COLO668 (cell line): ENCODE measurements around the gene EML4.

ENCODE experiments used
- DNase-seq: peaks from one replicate; lab custom pipeline; 2025; ENCODE audit not compliant: unreplicated experiment; lab: John Stamatoyannopoulos, UW

EML4 gene

DNA sequence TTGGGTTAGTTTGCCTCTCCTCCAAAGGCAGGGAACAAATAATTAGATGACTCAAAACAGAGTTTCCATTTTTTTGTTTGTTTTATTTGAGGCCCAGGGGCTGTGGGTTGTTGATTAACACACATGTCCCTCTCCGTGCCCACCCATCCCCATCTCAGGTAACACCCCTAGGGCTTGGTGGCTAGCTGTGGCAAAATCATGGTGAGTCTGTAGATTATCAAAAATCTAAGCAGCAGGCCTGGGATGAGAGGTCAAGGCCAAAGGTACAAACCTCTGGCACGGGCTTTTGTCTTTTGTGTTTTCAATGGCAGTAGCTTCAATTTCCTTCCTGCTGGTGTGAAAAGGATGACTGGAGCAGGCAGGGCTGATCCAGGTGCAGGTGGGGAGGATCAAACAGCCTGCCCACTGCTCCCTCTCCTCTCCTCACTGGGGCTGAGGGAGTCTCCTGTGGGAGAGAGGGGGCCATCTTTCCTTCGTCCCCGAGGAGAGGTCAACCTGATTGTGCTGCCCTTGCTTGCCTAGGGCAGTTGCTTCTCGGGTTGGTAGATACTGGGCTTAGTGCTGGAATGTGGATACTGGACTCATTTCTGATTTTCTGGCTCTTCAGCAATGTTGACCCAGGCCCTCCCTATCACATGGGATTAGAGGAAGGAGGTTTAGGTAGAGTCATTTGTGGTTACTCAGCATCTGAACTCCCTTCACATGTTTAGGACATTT is 31.9 kb upstream of the EML4 start:
- DNase-seq, result no peak

DNA sequence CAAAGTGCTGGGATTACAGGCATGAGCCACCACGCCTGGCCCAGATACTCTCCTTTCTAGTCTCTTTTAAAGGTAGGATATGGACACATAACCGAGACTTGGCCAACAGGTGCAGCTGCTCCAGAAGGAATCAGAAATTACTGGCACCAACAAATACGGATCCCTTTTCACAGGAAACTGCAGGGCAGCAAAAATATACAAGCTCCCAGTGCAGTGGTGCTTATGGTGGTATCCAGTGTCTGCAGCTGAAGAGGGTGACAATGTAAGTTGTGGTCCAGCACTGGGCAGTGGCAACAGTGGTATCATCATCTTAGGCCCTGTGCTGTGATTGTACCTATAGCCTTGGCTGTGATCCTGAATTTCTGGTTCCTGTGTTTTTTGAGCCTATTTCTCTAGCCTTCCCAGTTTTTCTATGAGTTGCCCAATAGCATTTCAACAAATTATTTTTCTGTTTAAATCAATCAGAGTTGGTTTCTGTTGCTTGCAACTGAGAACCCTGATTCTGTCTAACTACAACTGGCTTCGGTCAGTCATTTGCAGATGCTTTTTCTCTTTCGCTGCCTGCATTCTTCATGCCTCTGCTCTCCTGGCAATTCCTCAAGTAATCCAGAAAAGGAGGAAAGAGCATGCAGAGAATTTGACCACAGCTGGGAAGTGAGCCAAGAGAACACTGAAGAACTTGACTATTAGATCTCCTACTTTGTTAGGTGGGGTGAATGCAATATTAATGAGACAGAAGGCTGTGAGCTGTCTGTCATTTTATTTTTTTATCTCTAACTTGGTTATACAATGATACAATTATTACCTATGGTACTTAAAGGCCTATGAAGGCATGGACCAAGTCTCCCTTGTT is 30.8 kb upstream of the EML4 start:
- no peak for DNase-seq

GRCh38 chr2:42139101-42139500 is 30.1 kb upstream of the EML4 start:
- no peak for DNase-seq

DNA sequence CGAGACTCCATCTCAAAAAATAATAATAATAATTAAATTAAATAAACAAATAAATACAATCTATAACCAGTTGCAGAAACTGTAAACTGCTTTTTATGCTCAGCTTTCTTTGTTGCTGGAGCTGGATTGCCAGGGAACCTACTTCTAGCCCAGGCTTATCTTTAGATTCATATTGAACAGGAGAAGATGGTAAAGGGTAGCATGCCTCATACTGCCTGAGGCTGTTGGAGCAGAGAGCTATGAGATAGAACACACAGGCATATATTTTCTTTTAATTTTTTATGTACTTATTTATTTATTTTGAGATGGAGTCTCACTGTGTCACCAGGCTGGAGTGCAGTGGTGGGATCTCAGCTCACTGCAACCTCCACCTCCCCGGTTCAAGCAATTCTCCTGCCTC is 28.7 kb upstream of the EML4 start:
- DNase-seq, result no peak

DNA sequence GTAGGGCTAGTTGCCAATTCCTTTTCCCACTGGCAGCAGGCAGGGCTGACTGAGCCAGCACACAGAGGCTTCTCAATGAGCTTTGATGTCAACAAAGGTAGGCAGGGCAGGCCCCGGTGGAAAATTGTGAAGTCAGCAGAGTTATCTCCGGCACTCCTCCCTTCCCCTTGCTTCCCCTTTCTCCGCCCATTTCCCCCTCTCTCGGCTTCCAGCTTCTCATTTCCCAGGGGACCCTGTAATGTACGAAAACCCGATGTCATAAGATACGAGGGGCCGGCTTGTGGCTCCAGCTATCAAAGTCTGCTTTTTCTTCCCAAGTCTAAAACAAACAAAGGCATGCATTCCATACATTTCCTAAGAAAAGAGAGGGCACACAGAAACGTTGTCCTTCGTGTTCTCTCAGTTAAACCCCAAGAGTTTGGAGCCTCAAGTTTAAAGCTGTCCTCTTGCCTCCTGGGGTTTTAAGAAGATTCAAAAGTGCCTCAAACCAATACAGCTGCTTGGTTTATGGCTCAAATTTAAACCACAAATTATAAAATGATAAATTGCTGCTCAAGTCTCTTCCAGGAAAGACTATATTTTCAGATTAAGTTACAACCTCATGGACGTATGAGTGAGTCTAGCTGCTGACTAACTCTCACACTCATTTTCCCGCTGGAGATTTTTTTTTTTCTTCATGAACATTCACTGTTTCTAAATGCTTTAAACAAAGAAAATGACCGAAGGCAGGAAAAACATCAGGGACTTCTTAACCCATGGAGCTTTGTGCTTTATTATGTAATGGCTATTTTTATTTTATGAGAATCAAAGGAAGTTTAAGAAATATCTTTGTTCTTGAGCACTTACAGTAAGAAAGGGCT is 27.2 kb upstream of the EML4 start:
- no peak for DNase-seq

DNA sequence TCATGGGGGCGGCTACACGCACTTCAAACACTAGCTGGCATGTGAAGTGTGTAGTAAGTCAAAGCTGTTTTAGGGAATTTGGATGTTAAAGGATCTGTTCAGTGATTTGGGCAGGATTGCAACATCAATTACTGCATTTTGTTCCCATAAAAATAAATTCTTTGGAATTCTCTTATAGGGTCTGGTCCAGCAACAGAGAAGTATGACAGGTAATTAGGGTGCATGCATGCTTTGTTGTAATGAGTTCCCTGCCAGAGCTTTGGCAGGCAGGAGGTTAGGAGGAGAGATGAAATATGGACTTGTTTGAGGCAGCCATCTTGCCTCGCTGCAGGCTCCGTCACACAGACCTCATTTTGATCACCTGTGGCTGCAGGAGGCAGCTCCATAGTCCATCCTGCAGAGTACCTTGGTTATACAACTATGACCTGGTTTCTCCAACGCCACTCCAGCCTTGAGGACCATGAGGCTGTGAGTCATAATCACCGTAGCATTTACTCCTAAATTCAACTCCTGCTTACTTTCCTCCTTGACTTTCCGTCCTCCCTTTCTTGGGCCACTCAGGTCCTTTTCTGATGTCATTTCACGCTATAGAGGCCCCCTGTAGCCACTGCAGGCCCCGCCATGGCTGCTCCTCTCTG is 26.5 kb upstream of the EML4 start:
- DNase-seq, result no peak

GRCh38 chr2:42147641-42148274 is 21.4 kb upstream of the EML4 start:
- no peak for DNase-seq

DNA sequence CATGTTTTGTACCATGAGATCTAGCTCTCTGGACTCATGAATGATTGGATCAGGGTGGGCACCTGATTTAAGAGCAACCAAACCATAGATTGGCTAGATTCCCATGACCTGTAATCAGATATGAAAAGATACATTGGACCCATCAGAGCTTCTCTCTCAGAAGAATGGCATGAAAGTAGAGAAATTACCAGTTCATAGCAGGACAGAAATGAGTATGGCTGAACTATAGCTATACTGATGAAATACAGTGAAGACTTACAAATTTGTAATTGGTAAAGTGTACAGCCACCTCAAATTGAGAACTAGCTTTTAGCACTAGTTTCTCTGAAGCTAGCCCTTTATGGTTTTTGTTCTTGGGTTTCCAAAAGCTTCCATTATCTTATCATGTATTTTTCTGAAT is 19.0 kb upstream of the EML4 start:
- no peak for DNase-seq

DNA sequence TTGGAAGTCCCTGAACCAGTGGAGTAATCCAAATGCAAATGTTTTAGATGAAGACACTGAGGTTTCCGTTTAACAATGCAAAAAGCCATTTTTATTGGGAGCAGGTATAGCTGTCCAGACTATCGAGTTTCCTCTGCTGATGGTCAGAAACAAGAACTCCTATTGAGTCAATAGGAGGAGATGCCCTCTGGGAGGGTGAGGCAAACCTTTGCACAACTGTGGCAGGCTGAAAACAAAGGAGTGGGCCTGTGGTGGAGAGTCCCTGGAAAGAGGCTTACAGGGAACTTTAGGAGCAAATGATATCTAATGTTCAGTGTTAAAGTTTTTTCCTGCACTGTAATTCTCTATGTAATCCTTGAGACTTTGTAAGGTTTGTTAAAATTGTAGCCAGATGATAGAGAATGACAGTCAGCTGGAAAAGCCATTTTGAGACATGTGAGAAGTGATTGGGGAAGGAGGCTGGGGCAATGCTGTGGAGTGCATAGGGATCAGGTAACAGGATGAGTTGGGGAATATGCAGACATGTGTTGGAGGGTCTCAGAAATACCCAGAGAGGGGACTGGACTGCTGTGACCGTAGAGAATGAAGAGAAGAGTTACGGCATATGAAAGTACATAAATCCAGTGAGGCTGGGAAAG is 15.1 kb upstream of the EML4 start:
- no peak for DNase-seq

DNA sequence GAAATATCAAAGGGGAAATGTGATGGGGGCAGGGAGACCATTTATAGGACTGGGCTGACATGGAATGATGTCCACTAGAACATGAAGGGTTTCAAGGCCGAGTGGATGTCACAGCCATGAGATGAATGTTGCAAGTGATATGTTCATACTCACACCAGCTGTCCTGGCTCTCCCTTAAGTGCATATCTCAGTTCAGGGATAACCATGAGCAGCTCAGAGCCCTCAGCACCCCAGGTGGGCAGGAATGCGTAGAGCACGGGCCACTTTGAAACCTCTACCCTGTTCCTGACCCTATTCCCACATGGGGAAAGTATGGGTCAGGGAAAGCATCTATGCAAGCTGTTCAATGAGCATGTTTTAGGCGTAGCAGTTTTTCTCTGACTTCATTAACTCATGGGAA is 12.4 kb upstream of the EML4 start:
- DNase-seq, result no peak

- DNase-seq, result no peak
Observed at GRCh38 chr2:42161444-42161843, 7.7 kb upstream of the EML4 start.

DNA sequence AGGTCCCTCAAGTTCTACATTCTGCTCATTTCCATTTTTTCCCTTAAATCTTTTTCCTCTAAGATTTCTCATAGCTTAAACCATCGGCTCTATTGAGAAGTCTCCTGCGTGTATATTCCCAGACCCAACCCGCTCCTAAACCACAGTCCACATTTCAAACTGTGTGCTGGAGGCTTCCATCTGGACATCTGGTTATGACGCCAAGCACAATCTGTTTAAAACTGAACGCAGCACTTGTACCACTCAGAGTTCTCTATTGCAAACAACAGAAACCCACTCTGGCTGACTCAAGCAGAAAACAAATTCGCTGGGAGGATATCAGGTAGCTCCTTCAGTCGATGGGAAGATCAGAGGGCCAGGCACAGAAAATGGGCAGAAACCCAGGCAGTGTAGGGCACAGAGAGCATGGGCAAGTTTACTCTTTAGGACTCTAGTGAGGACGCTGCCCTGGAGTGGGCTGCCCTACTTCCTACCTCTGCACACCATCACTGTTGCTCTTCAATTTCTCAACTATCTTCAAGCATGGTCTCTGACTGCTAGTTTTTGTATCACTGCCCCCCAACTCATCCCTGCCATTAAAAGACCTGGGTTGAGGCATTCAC is 5.6 kb upstream of the EML4 start:
- no peak for DNase-seq

- DNase-seq, result no peak
Observed at GRCh38 chr2:42164046-42164445, 5.1 kb upstream of the EML4 start.

DNA sequence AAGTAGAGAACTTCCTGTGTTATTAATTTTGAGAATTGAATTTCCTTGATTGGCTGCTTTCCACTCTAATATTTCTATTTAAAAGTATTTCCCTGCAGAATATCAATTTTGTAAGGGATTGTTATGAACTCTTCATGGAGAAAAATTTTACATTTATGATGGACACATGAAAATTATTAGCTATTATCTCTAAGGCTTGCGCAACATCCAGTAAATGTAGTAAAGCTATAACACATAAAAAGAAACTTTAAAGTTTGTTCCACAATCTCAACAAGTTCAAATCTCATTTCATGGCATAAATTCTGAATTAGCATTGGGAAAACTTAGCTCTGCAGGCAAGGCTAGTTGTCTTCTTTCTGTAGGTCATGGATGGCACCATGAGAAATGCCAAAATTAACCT is 4.2 kb upstream of the EML4 start:
- DNase-seq, result no peak

- DNase-seq, result no peak
Observed at GRCh38 chr2:42167458-42167857, 1.7 kb upstream of the EML4 start.

DNA sequence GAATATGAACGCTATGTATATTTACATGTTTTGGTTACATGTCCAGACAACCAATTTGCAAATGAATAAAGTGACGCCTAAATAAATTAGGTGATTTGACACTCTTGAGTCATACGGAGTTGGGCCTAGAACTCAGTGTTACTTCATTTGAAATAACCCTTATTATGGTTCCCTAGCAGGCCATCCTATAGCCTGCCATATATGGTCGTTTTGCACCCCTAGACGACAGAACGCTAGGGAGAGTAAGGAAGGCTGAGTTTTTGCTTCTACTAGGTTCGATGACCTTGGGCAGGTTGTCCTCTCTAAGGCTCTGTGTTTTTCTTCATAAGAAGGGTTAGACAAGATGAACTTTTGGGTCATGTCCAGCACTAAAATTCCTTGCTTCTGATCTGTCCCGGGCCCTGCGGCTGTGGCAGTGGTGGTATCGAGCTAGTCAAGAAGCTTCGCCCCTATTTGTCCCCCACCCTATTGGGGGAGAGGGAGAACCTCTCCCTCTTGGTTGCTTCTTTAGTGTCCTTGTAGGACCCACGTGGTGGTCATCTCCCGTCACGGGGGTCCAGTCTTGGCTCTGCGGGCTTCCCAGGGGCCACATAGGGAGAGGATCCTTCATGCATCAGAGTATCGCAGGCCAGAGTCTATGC is 574 bp upstream of the EML4 start:
- no peak for DNase-seq

DNA sequence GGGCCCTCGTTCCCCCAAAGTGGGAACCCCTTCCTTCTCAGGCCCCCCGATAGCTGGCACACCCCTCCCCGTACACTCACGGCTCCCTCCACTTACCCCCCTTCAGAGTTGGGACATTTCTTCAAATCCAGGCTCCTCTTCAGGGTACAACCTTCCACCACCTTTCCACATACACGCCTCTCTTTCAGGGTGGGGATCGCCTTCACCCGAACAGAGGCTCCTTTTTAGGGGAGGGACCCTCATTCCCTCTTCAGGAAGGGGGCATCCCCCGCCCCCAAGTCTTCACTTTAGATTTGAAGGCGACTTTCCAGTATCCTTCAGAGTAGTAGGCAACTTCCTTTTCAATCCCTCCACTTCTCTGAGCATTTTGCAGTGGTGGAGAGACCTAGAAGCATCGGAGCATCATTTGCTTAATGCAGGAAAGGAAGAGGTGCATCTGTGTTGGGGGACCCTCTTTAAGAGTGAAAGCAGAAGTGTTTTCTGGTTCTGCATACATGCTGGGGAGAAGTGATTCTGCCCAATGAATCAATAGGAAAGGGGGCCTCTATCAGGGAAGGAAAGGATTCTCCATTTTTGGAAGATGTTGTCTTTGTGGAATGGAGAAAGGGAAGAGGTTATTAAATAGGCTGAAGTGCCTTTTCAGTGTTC is 845 bp downstream of the EML4 start:
- no peak for DNase-seq

- DNase-seq, result no peak
Observed at GRCh38 chr2:42170619-42171395, 1.7 kb downstream of the EML4 start.
